ENCODE measurements around the gene MAGI2.

Gene MAGI2

GRCh38 chr7:78783179-78783962, 670.1 kb downstream of the MAGI2 start:
- no peak for DNase-seq (ENCODE audit: low read depth)

GRCh38 chr7:78780560-78780959, 672.9 kb downstream of the MAGI2 start:
- DNase-seq (ENCODE audit: low read depth): no peak

- DNase-seq (ENCODE audit: low read depth): no peak
These were observed 673.7 kb downstream of the MAGI2 start for GRCh38 chr7:78779788-78780187.

GRCh38 chr7:78777829-78778228, 675.6 kb downstream of the MAGI2 start:
- no peak for DNase-seq (ENCODE audit: low read depth)

GRCh38 chr7:78770422-78771410, 682.8 kb downstream of the MAGI2 start:
- DNase-seq (ENCODE audit: low read depth): no peak

GRCh38 chr7:78769481-78770101, 683.9 kb downstream of the MAGI2 start:
- DNase-seq (ENCODE audit: low read depth): no peak

GRCh38 chr7:78768859-78769258, 684.6 kb downstream of the MAGI2 start:
- no peak for DNase-seq (ENCODE audit: low read depth)

GRCh38 chr7:78765943-78766729, 687.3 kb downstream of the MAGI2 start:
- DNase-seq (ENCODE audit: low read depth): no peak

GRCh38 chr7:78764571-78764970, 688.9 kb downstream of the MAGI2 start:
- DNase-seq (ENCODE audit: low read depth): no peak

GRCh38 chr7:78762625-78763024, 690.8 kb downstream of the MAGI2 start:
- no peak for DNase-seq (ENCODE audit: low read depth)

GRCh38 chr7:78760620-78761355, 692.7 kb downstream of the MAGI2 start:
- no peak for DNase-seq (ENCODE audit: low read depth)

- DNase-seq (ENCODE audit: low read depth): no peak
These were observed 700.9 kb downstream of the MAGI2 start for GRCh38 chr7:78752554-78752953.

GRCh38 chr7:78751253-78751652, 702.2 kb downstream of the MAGI2 start:
- no peak for DNase-seq (ENCODE audit: low read depth)

GRCh38 chr7:78749052-78749746, 704.3 kb downstream of the MAGI2 start:
- no peak for DNase-seq (ENCODE audit: low read depth)

GRCh38 chr7:78747592-78747991, 705.9 kb downstream of the MAGI2 start:
- no peak for DNase-seq (ENCODE audit: low read depth)

- DNase-seq (ENCODE audit: low read depth): no peak
These were observed 707.2 kb downstream of the MAGI2 start for GRCh38 chr7:78746301-78746700.

- DNase-seq (ENCODE audit: low read depth): no peak
These were observed 710.8 kb downstream of the MAGI2 start for GRCh38 chr7:78742694-78743093.

GRCh38 chr7:78736548-78736947, 716.9 kb downstream of the MAGI2 start:
- no peak for DNase-seq (ENCODE audit: low read depth)

GRCh38 chr7:78734626-78735025, 718.8 kb downstream of the MAGI2 start:
- no peak for DNase-seq (ENCODE audit: low read depth)

- DNase-seq (ENCODE audit: low read depth): no peak
These were observed 733.4 kb downstream of the MAGI2 start for GRCh38 chr7:78720066-78720465.

Data from activated gamma-delta T cell treated with anti-CD3 and anti-CD28 coated beads, Interleukin-2, amount 50 U/mL, for 16 hours (primary cell).